HG03469 (cell line): ENCODE results near the gene KRTAP4-7.
"Not testable (repeated sequence)": the region's sequence is repeated elsewhere in the genome, so short reads cannot be mapped to it uniquely, and the experiment has no call there.

Experiments used
- ATAC-seq: cut with Tn5 transposase; IDR thresholded peaks from one replicate; pipeline ENCODE4 v1.9.1; 2021; ENCODE audit warnings: mild to moderate bottlenecking, moderate library complexity, moderate number of reproducible peaks; ENCODE audit not compliant: unreplicated experiment

The KRTAP4-7 gene

DNA sequence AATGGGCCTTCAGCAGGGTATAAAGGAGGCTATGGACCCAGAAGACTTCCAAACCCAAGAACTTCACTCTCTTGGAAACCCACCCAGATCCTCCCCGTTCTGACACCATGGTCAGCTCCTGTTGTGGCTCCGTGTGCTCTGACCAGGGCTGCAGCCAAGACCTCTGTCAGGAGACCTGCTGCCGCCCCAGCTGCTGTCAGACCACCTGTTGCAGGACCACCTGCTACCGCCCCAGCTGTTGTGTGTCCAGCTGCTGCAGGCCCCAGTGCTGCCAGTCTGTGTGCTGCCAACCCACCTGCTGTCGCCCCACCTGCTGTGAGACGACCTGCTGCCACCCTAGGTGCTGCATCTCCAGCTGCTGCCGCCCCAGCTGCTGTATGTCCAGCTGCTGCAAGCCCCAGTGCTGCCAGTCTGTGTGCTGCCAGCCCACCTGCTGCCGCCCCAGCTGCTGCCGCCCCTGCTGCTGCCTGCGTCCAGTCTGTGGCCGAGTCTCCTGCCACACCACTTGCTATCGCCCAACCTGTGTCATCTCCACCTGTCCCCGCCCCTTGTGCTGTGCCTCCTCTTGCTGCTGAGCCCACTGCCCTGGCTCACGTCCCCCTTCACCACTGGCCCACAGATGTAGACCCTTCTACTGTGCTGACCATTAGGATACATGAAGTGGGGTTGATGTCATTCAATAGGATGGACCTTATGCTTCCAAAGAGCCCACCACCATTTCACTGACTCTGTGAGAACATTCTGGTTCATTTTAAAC is at the start of gene KRTAP4-7:
Gene KRTAP4-7 (plus strand): TSS at position 51 of the 757 bp plus-strand sequence. CDS start 57 bp downstream, at position 108.
- ATAC-seq, result not testable (repeated sequence)

- ATAC-seq, result not testable (repeated sequence)
Observed at GRCh38 chr17:41034346-41034935, 49.5 kb upstream of the KRTAP4-7 start, which contains the start of gene KRTAP1-3. TSS of gene KRTAP1-3 (minus strand) at chr17:41034874. CDS start at chr17:41034821, 53 bp downstream.

GRCh38 chr17:41037853-41038350 is 46.0 kb upstream of the KRTAP4-7 start:
- ATAC-seq, result no peak

DNA sequence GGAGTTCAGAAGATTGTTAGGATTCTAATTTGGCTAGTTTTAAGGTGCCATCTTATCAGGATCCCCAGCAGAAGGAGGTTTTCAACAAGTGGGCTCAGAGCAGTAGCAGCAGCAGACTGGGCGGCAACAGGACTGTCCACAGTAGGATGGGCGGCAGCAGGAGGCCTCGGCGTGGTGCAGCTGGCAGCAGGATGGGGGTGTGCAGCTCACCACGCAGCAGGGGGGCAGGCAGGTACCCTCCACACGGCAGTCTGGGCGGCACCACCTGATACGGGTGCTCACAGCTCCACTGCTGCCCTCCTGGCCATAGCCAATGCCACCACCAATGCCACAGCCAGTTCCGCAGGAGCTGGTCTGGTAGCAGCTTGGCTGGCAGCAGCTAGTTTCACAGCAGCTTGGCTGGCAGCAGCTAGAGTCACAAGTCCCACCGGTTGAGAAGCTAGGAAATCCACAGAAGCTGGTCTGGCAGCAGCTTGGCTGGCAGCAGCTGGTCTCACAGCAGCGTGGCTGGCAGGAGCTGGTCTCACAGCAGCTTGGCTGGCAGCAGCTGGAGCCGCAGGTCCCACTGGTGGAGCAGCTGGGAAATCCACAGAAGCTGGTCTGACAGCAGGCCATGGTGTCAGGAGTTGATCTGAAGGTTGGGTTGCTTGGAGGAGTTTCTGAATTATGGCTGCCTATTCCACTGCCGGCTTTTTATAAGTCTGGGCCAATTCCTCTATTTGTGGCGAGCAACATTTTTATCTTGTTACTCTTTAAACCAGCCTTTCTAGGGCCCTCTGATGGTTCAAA is 43.0 kb upstream of the KRTAP4-7 start, which contains the start of gene KRTAP1-1:
Gene KRTAP1-1 (minus strand): TSS at position 668 of the 789 bp plus-strand sequence. CDS start 53 bp downstream, at position 615.
- ATAC-seq, result not testable (repeated sequence)

GRCh38 chr17:41042953-41043352 is 41.0 kb upstream of the KRTAP4-7 start:
- no peak for ATAC-seq

- ATAC-seq, result not testable (repeated sequence)
Observed at GRCh38 chr17:41046735-41047465, 37.0 kb upstream of the KRTAP4-7 start, which contains the start of gene KRTAP2-1. TSS of gene KRTAP2-1 (minus strand) at chr17:41047316. CDS start at chr17:41047267, 49 bp downstream.

GRCh38 chr17:41048441-41048840 is 35.5 kb upstream of the KRTAP4-7 start:
- no peak for ATAC-seq

- ATAC-seq, result no peak
Observed at GRCh38 chr17:41049110-41049509, 34.8 kb upstream of the KRTAP4-7 start.

DNA sequence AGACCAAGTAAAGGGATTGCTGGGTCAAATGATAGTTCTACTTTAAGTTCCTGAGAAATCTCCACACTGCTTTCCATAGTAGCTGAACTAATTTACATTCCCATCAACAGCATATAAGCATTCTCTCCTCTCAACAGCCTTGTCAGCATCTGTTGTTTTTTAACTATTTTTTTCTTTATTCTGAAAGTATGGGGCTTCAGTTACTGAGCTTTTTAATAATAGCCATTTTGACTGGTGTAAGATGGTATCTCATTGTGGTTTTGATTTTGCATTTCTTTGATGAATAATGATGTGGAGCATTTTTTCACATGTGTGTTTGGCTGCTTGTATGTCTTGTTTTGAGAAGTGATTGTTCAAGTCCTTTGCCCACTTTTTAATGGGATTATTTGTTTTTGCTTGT is 31.4 kb upstream of the KRTAP4-7 start:
- no peak for ATAC-seq

- ATAC-seq, result no peak
Observed at GRCh38 chr17:41054025-41054424, 29.9 kb upstream of the KRTAP4-7 start.

GRCh38 chr17:41054556-41054955 is 29.4 kb upstream of the KRTAP4-7 start:
- not testable (repeated sequence) for ATAC-seq

DNA sequence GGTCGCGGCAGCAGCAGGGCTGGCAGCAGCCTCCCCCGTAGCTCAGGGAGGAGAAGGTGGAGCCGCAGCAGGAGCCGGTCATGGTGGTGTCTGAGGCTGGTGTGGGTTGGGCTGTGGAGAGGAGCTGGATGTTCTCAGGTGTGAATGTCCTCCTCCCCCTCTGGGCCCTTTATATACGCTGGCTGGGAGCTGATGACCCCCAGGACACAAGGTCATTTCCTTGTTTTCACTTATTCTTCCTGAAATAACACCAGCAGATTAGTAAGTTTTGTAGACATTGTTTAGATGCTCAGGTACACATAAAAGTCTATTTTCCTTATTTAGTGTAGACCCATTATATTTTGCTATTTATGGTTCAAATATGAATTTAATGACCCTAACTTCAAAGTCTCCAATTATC is 28.8 kb upstream of the KRTAP4-7 start, which contains the start of gene KRTAP2-2:
Gene KRTAP2-2 (minus strand): TSS at position 101 of the 400 bp plus-strand sequence. CDS start 19 bp downstream, at position 82.
- not testable (repeated sequence) for ATAC-seq

DNA sequence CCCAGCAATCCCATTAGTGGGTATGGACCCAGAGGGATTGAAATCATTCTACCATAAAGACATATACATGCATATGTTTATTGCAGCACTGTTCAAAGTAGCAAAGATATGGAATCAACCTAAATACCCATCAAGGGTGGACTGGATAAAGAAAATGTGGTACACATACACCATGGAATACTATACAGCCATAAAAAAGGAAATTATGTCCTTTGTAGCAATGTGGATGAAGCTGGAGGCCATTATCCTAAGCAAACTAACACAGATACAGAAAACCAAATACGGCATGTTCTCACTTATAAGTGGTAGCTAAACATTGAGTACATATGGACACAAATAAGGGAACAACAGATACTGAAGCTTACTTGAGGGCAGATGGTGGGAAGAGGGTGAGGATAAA is 26.4 kb upstream of the KRTAP4-7 start:
- no peak for ATAC-seq

DNA sequence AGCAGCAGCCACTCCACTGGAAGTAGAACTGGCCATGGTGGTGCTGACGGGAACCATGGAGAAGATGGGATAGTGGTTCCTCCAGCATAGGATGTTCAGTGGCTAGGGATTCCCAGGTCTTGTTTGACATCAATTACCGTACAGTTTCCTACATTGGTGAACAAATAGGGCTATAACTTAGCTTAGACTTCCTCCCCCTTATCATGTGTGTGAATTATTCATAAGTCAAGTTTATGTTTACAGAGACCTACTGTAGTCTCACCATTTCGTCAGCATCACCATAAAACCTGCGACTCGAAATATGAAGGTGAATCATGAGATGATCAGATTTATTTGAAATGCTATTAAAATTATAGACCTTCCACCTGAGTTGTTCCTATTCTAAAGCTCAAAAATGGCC is 25.2 kb upstream of the KRTAP4-7 start:
- ATAC-seq, result no peak

- not testable (repeated sequence) for ATAC-seq
Observed at GRCh38 chr17:41059276-41060051, 24.5 kb upstream of the KRTAP4-7 start.

DNA sequence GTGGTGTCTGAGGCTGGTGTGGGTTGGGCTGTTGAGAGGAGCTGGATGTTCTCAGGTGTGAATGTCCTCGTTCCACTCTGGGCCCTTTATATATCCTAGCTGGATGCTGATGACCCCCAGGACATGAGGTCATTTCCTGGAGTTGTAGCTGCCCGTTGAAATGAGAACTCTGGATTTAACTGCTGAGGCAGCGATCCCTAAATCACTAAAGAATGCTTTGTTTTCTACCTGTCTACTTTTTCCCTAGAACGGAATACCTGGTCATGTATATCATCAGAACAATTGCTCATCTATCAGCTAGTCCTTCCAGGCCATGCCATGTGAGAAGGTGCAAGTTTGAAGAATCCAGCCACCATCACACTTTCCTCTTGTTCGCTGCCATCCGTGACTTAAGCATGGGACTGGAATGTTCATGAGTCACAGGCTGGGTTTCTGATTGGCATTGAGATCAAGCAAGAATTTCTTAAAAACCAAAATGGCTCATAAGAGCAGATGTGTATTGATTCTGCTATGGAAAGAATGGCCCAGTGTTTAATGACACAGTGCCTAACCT is 23.8 kb upstream of the KRTAP4-7 start, which contains the start of gene KRTAP2-3:
Gene KRTAP2-3 (minus strand): TSS at position 63 of the 553 bp plus-strand sequence. CDS start 64 bp downstream, outside the sequence.
- ATAC-seq, result no peak

GRCh38 chr17:41061964-41062363 is 22.0 kb upstream of the KRTAP4-7 start:
- no peak for ATAC-seq

GRCh38 chr17:41063449-41063848 is 20.5 kb upstream of the KRTAP4-7 start:
- no peak for ATAC-seq

DNA sequence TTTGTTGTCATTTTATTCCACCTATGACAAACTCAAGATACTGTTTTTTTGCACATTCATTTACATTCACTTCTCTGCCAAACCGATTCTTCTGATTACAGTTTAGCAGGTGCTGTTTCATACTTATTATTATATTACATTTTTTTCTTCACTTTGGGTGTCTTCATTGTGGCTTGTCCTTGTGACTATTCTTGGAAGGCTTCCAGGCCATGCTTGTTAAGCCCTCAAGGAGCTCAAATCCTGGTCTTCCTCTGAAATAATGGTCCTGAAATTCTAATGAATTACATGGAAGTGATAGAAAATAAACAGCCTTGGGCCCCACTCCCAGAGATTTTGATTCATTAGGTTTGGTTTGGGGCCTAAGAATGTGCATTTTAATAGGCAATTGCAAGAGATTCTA is 19.6 kb upstream of the KRTAP4-7 start:
- no peak for ATAC-seq
